ENCODE measurements around the gene STK11IP.
"Not testable (repeated sequence)": the region's sequence is repeated elsewhere in the genome, so short reads cannot be mapped to it uniquely, and the experiment has no call there.

STK11IP gene

GRCh38 chr2:219636941-219637841, 39.5 kb downstream of the STK11IP start:
- DNase-seq, result no peak

GRCh38 chr2:219637842-219638185, 40.2 kb downstream of the STK11IP start:
- DNase-seq, result no peak

GRCh38 chr2:219638217-219638947, 40.7 kb downstream of the STK11IP start:
- no peak for DNase-seq

DNA sequence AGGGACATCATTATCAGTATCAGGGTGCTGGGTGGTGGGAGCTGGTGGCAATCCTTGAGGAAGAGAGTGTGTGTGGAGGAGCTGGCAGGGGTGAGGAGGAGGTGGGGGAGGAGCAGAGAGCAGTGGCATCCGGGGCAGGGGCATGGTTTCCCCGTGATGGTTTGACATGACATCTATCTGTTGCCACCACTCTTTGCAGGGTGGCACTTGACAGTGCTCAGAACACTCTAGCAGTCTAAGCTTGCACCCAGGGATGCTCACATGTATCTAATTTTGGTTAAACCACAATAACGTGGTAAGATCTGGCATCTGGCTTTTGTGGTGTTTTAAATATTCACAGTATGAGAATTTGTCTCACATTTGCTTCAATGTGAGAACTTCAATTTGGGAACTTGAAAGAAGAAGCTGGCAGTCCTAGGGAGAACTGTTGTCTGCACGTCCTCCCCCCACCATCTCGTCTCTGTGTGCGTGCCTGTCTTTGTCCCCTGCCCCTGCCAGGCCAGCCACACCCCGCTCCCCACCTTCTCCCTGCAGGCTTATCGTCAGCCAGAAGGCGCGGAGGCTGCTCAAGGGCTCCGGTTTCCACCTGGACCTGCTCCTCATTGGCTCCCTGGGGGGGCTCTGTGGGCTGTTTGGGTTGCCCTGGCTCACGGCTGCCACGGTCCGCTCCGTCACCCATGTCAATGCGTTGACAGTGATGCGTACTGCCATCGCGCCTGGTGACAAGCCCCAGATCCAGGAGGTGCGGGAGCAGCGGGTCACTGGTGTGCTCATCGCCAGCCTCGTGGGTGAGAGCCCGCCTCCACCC, 41.5 kb downstream of the STK11IP start:
- DNase-seq, result no peak

GRCh38 chr2:219641390-219642068, 43.9 kb downstream of the STK11IP start:
- no peak for DNase-seq

- no peak for DNase-seq
These were observed 44.4 kb downstream of the STK11IP start for GRCh38 chr2:219642069-219642454.

GRCh38 chr2:219642465-219643083, 44.9 kb downstream of the STK11IP start:
- DNase-seq, result peak; percentile 74 to 92

DNA sequence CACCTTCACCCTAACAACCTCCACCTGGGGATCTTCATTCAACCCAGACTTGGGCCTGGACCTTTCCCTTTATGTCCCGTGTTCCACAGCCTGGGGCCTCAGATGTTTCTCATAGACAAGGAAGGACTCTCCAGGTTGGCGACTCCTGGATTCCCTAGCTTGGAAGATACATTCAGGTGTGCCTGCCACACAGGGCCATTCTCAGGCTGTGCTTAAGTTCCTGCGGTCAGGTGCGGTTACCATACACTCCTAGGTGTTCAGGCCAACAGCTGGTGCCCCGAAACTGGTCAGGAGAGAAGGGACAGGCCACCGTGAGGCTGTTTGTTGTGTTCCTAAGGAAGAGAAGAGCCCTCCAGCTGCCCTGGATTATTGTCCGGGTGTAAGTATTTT, 45.4 kb downstream of the STK11IP start:
- no peak for DNase-seq

DNA sequence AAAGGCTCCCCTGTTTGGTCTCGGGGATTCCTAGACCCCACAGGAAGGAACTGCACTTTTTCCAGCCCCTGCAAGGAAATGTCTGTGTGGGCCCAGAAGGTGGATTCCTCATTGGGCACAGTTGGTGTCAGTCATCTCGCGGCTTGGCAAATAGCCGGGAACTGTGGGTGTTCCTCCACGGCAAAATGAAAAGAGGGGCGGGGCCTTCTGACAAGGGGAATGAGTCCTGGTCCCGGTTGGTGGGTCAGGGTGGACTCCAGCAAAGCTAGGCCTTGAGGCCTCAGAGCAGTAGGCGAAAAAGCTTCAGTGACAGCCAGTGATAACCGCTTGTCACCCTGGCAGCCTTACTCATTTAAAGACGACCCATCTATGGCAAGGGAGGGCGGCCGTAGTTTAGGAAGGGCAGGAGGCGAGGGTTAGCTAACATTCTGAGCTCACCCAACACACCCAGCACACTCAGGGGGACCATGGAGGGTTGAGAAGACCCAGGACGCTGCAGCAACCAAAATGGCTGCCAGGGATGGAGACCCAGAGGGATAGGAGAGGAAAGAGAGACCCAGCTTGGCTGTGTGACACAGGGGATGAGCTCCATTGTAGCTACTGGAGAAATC, 46.2 kb downstream of the STK11IP start:
- no peak for DNase-seq

DNA sequence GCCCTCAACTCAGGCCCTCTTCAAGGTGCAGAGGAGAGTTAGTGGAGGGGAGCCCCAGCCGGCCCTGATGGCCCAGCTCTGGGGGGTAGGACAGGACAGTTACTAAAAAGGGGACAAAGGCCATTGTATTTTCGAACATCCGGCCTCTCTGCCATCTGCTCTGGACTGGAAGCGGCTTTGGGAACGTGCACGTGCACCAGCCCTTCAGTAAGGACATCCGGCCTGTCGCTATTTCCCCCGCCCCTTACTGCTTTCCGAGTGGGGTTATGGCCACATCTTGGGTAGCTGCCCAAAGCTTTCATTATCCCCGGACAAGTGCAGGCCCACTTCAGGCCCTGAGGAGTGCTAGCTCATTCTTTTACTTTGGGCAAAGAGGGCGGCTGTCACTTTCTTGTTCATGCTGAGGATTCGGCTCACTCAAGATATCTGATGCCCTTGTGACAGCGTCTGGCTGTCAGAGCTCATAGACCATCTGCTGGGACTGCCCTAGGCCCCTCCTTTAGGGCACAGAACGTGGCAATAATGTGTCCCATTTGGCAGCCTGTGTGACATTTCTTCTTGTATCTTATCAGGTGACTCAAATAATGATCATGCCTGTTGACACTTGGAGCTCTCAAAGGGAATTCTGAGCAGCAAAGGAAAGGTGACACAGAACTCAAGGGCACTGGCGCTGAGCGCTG, 47.3 kb downstream of the STK11IP start:
- no peak for DNase-seq

DNA sequence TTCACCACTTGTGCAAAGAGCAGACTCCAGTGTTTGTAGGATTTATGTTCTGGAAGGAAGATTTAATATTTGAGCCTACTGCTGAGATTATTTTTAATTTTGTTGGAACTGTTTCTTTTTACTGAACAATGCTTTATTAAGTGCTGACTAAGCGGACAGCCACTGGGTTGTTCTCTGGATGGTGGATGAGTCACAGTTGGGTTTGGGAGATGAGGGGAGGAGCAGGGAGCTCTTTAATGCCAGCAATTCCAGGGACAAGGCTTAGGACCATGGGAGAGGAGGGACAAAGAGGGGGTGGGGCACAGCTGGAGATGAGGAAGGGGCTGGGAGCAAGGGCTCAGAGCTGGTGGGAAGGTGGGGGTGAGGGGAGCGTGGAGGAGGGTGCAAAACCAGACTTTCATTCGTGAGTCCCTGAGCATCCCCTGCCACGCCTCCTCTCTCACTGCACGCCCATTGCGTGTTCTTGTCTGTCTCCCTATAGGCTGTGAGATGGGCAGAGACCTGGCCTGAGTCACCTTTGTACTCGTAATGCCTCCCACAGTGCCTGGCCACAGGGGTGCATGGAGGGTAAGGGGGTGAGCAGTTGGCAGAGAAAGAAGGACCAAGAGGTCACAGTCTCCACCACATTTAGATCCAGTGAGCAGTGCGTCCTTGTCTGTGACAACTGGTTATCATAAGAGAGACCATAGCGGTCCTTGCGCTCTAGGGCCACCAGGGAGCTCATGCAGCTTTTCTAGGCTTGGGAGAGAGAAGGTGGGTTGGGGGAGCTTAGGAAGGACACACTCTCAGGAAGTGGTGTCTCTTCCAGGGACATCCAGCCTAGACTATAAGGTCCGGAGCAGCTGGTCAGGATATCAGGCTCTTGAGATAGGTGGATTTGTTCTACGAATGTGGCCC, 48.2 kb downstream of the STK11IP start:
- no peak for DNase-seq

DNA sequence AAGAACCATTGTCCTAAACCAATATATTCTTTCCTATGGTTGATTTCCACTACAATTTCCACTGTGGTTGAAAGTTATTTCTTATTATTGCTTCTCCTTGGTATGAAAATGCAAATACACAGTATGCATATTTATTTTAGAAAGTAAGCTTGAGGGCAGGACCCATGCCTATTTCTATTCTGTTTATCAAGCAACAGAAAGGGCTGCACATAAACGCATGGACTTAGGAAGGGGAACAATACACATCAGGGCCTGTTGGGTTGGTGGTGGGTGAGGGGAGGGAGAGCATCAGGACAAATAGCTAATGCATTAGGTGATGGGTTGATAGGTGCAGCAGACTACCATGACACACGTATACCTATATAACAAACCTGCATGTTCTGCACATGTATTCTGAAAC, 50.5 kb downstream of the STK11IP start:
- DNase-seq, result no peak

- no peak for DNase-seq
These were observed 51.3 kb downstream of the STK11IP start for GRCh38 chr2:219648963-219649362.

DNA sequence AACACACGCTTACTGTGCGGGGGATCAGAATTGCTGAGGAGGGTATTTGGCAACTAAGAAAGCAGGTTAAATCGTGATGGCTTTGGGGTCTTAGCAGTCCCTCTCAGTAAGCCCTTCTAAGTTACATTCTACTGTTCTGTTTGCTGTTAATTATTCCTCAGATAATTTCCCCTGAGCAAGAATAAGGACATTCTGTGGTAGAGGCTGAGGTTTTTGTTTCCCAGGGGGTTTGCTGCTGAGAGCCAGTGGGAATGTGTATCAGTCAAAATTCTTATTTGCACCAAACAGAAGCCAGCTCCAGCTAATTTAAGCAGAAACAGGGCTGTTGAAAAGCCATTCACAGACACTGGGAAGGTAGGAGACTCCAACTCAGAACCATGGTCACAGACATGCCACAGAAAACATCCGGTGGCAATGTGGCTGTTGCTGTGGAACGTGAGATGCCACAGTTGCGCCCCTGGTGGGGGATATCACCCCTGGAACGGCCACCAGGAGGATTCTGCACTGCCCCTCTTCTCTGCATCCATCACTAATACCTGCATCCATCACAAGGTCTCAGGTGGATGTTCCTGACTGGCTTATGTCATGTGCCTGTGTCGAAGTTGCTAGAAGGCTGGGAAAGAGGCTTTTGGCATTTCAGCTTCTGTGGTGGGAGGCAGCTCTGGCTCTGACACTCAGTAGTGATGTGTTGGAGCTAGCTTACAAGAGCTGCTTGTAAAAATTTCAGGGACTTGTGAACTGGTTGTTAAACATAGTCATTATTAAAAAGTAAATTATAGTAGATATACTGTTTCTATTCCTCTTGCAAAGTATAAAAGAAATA, 53.0 kb downstream of the STK11IP start:
- no peak for DNase-seq

GRCh38 chr2:219651656-219652055, 54.0 kb downstream of the STK11IP start:
- not testable (repeated sequence) for DNase-seq

DNA sequence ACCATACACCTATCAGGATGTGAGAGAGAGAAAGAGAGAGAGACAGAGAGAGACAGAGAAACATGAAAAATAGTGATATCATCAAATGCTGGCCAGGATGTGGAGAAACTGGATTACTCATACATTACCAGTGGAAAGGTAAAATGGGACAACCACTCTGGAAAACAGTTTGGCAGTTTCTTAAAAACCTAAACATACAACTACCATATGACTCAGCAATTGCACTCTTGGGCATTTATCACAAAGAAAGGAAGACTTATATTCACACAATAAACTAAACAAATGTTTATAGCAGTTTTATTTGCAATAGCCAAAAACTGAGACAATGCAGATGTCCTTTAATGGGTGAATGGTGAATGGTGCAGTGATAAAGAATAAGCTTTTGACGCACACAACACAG, 58.9 kb downstream of the STK11IP start:
- no peak for DNase-seq

GRCh38 chr2:219658196-219658846, 60.7 kb downstream of the STK11IP start:
- no peak for DNase-seq

- DNase-seq, result no peak
These were observed 61.2 kb downstream of the STK11IP start for GRCh38 chr2:219658874-219659273.

Data from NCI-H446 (cell line).